B cell (primary cell): ENCODE measurements around the gene THY1. TPM values are rescaled to one million over a fixed set of nuclear protein-coding genes. Genes with fewer than 3 reads are reported as not detected.
"Not testable (repeated sequence)": the region's sequence is repeated elsewhere in the genome, so short reads cannot be mapped to it uniquely, and the experiment has no call there.

Experiments
- ATAC-seq: fragments of 200-7000 bp; cut with Tn5 transposase; one replicate; pipeline ENCODE4 v1.10.0; 2021; ENCODE audit warnings: low read depth, mild to moderate bottlenecking, moderate number of reproducible peaks, moderate library complexity
- CTCF ChIA-PET: fragments of 350-600 bp; sonication (Branson Sonifier 250); formaldehyde crosslinking; loops from one replicate; lab custom pipeline; 2021; ENCODE audit warnings: antibody characterized with exemption, inconsistent platforms; lab: Charles Lee
- POLR2A ChIA-PET: fragments of 350-600 bp; sonication (Branson Sonifier 250); formaldehyde crosslinking; loops from one replicate; lab custom pipeline; 2021; ENCODE audit warnings: antibody characterized with exemption; lab: Charles Lee
- DNase-seq: peaks from one replicate; pipeline ENCODE4 v3.0.0; 2013
- H2AFZ ChIP-seq: 2 replicates; pipeline ENCODE4 v1.6.1; 2012; ENCODE audit warnings: mild to moderate bottlenecking, low read depth, low read length; ENCODE audit not compliant: insufficient read depth, poor library complexity, severe bottlenecking
- H3K27ac ChIP-seq, 2 donors: 1 replicate in 1 of 2; 2 replicates in 1 of 2; pipeline ENCODE4 v1.5.1; 2012 to 2013; ENCODE audit warnings: low read length in 2 of 2, mild to moderate bottlenecking in 2 of 2, moderate library complexity in 1 of 2
- H3K27me3 ChIP-seq, 4 experiments: fragments of 200-600 bp in 1 of 4; sonication (generic) in 1 of 4; replicated peaks in 1 of 4; 1 replicate in 2 of 4; 2 replicates in 2 of 4; pipeline versions ENCODE4 v1.6.1 to v1.7.0; 2013 to 2016; ENCODE audit warnings: low read length in 3 of 4, mild to moderate bottlenecking in 2 of 4, mixed read lengths in 1 of 4, moderate library complexity in 1 of 4; ENCODE audit not compliant: insufficient read depth in 4 of 4, control insufficient read depth in 3 of 4; ENCODE audit errors: control extremely low read depth in 1 of 4
- H3K36me3 ChIP-seq, 2 experiments: replicated peaks in 1 of 2; 1 replicate in 1 of 2; 2 replicates in 1 of 2; pipeline versions ENCODE4 v1.6.1 to v1.7.1; 2013; ENCODE audit warnings: low read length in 1 of 2; ENCODE audit not compliant: insufficient read depth in 2 of 2, control insufficient read depth in 1 of 2; ENCODE audit errors: control extremely low read depth in 1 of 2, extremely low read depth in 1 of 2
- H3K4me1 ChIP-seq, 2 donors: fragments of 200-600 bp in 1 of 2; sonication (generic) in 1 of 2; 1 replicate in 1 of 2; 2 replicates in 1 of 2; pipeline versions ENCODE4 v1.5.1 to v1.6.1; 2013 to 2017; ENCODE audit warnings: low read length in 2 of 2; ENCODE audit not compliant: control insufficient read depth in 2 of 2, insufficient read depth in 2 of 2
- H3K4me2 ChIP-seq: replicated peaks from 2 replicates; pipeline ENCODE3; 2012; ENCODE audit warnings: mild to moderate bottlenecking, low read depth, low read length; ENCODE audit not compliant: poor library complexity, severe bottlenecking
- H3K4me3 ChIP-seq, 5 experiments: fragments of 200-600 bp in 1 of 5; sonication (generic) in 1 of 5; 1 replicate in 3 of 5; 2 replicates in 2 of 5; pipeline versions ENCODE4 v1.5.1 to v1.7.0; 2011 to 2016; ENCODE audit warnings: low read length in 4 of 5, mild to moderate bottlenecking in 4 of 5, low read depth in 2 of 5, control low read depth in 1 of 5, moderate library complexity in 1 of 5; ENCODE audit not compliant: insufficient read depth in 1 of 5; ENCODE audit errors: control extremely low read depth in 1 of 5, extremely low read depth in 1 of 5
- H3K79me2 ChIP-seq: fragments of 200-600 bp; sonication (generic); one replicate; pipeline ENCODE4 v1.6.0; 2016; ENCODE audit warnings: low read length; ENCODE audit not compliant: control insufficient read depth, insufficient read depth
- H3K9ac ChIP-seq: fragments of 200-600 bp; sonication (generic); 2 replicates; pipeline ENCODE4 v1.6.1; 2017; ENCODE audit warnings: mild to moderate bottlenecking, low read length, moderate library complexity
- H3K9me3 ChIP-seq, 3 donors: one replicate each; pipeline versions ENCODE4 v1.6.1 to v1.7.1; 2013; ENCODE audit warnings: low read length in 2 of 3; ENCODE audit not compliant: control insufficient read depth in 2 of 3, insufficient read depth in 1 of 3; ENCODE audit errors: control extremely low read depth in 1 of 3
- H4K20me1 ChIP-seq: 2 replicates; pipeline ENCODE4 v1.6.0; 2012; ENCODE audit warnings: mild to moderate bottlenecking, low read length; ENCODE audit not compliant: insufficient read depth, control insufficient read depth, poor library complexity, severe bottlenecking
- H3K27ac Mint-ChIP-seq: one replicate; pipeline ENCODE4 v1.8.0; 2021; ENCODE audit warnings: mixed read lengths
- H3K27me3 Mint-ChIP-seq: one replicate; pipeline ENCODE4 v1.8.0; 2021; ENCODE audit warnings: mixed read lengths
- H3K4me1 Mint-ChIP-seq: one replicate; pipeline ENCODE4 v1.8.0; 2021; ENCODE audit warnings: mixed read lengths
- H3K4me3 Mint-ChIP-seq: one replicate; pipeline ENCODE4 v1.8.0; 2021; ENCODE audit warnings: mixed read lengths
- H3K9me3 Mint-ChIP-seq: one replicate; pipeline ENCODE4 v1.8.0; 2022; ENCODE audit warnings: mixed read lengths; ENCODE audit not compliant: insufficient read depth
- CTCF ChIP-seq: fragments of 200-600 bp; IDR thresholded peaks from one replicate; pipeline ENCODE4 v1.8.0; 2022; ENCODE audit warnings: antibody characterized with exemption, mild to moderate bottlenecking
- EZH2 ChIP-seq: IDR thresholded peaks from 2 replicates; pipeline ENCODE4 v1.6.1; 2012; ENCODE audit warnings: borderline replicate concordance, low read depth, mild to moderate bottlenecking, moderate library complexity, low read length; ENCODE audit not compliant: insufficient read depth, poor library complexity, severe bottlenecking
- WGBS: methylation state at CpG from one replicate; pipeline ENCODE4 v1.1.5; 2013; ENCODE audit warnings: missing lambda C conversion rate; ENCODE audit not compliant: insufficient coverage; 5-methylcytosine and 5-hydroxymethylcytosine counted together
- intact Hi-C: fragments of 100-400 bp; cut with micrococcal nuclease; formaldehyde crosslinking; loops from one replicate; pipeline ENCODE4 v1.10.0; 2022
- polyA plus RNA-seq: library from polyadenylated mRNA; depleted of rRNA; stranded (reverse); fragments of >200 nt; gene quantifications from 2 replicates; pipeline ENCODE4 v1.2.3, GENCODE V29; 2012
- total RNA-seq, 2 donors: library from RNA; stranded (reverse); fragments of 120-200 nt in 1 of 2; gene quantifications; 1 replicate in 1 of 2; 2 replicates in 1 of 2; pipeline versions ENCODE4 v1.2.3 to v1.2.4, GENCODE V29; 2013 to 2022

The THY1 gene
- total and polyA plus RNA-seq, 2 donors (not counting 1 experiment from before 2014, with no cell fraction given), result not detected

GRCh38 chr11:119441898-119442243 is 18.9 kb upstream of the THY1 start:
- 100% methylated on average over 2 of the region's 5 CpGs for WGBS
- Mint-ChIP-seq H3K9me3 (peaks cover 3% of the 10 kb centered on the region), H3K4me1 (peaks cover 7% of the 10 kb centered on the region), H3K4me3 (no peak overlapping the region), H3K27me3 (peaks cover 44% of the 10 kb centered on the region), H3K27ac (no peak overlapping the region)
- Histone ChIP-seq H3K27ac (no peak overlapping the region), H3K9ac (no peak overlapping the region), H3K79me2 (no peaks in the 10 kb centered on the region), H4K20me1 (no peaks in the 10 kb centered on the region), H3K4me3 (no peak overlapping the region), H3K27me3 (peaks cover 0 to 14% (median 4%) of the 10 kb centered on the region in 4 experiments), H3K4me1 (no peaks in the 10 kb centered on the region), H3K9me3 (peaks cover 0 to 2% (median 0%) of the 10 kb centered on the region in 3 donors), H3K4me2 (no peak overlapping the region), H3K36me3 (no peaks in the 10 kb centered on the region), H2AFZ (no peak overlapping the region)
- ChIA-PET POLR2A (no interaction called here), CTCF (no interaction called here)
- DNase-seq (no peak), ATAC-seq (no peak)
- TF ChIP-seq CTCF, result no peak
- no peak for TF ChIP-seq EZH2
- intact Hi-C loops, result no loop called here

- H3K27me3 ChIP-seq, result peaks cover 0 to 6% (median 2%) of the 10 kb centered on the region in 4 experiments
- no peak overlapping the region for H3K4me2 ChIP-seq
- H3K4me1 ChIP-seq, result no peaks in the 10 kb centered on the region
- no peak overlapping the region for H3K4me3 Mint-ChIP-seq
- DNase-seq (no peak), ATAC-seq (no peak)
- H2AFZ ChIP-seq, result no peak overlapping the region
- ChIA-PET CTCF (no interaction called here), POLR2A (no interaction called here)
- H3K27ac ChIP-seq, result no peak overlapping the region
- H3K27me3 Mint-ChIP-seq, result peaks cover 30% of the 10 kb centered on the region
- TF ChIP-seq CTCF, result no peak
- TF ChIP-seq EZH2, result no peak
- intact Hi-C loops, result no loop called here
- no peak overlapping the region for H3K9ac ChIP-seq
- H4K20me1 ChIP-seq, result no peaks in the 10 kb centered on the region
- H3K4me3 ChIP-seq, result no peak overlapping the region
- no peak overlapping the region for H3K27ac Mint-ChIP-seq
- no peaks in the 10 kb centered on the region for H3K79me2 ChIP-seq
- WGBS, result 58% methylated on average over 3 of the region's 5 CpGs
- H3K9me3 Mint-ChIP-seq, result peaks cover 3% of the 10 kb centered on the region
- no peaks in the 10 kb centered on the region for H3K36me3 ChIP-seq
- peaks cover 0 to 6% (median 0%) of the 10 kb centered on the region in 3 donors for H3K9me3 ChIP-seq
- peaks cover 7% of the 10 kb centered on the region for H3K4me1 Mint-ChIP-seq
Measured at GRCh38 chr11:119438599-119438998, 15.6 kb upstream of the THY1 start.

- H3K9me3 ChIP-seq, result not testable (repeated sequence)
Measured at GRCh38 chr11:119437521-119437920, 14.5 kb upstream of the THY1 start.

More at GRCh38 chr11:119437521-119437920, 14.5 kb upstream of the THY1 start:
- H2AFZ ChIP-seq, CTCF ChIA-PET, H3K79me2 ChIP-seq, H3K4me3 Mint-ChIP-seq, H3K27me3 ChIP-seq, POLR2A ChIA-PET, H4K20me1 ChIP-seq, intact Hi-C loops, ATAC-seq, H3K9me3 Mint-ChIP-seq, H3K36me3 ChIP-seq, H3K9ac ChIP-seq, H3K4me3 ChIP-seq, H3K4me1 ChIP-seq, H3K27ac ChIP-seq, DNase-seq, H3K4me1 Mint-ChIP-seq, H3K4me2 ChIP-seq: not testable (repeated sequence)
- peak overlapping the region; percentile 50 for H3K27ac Mint-ChIP-seq
- peaks cover 32% of the 10 kb centered on the region for H3K27me3 Mint-ChIP-seq
- WGBS, result no CpG with 5 or more reads among the region's 5 CpGs
